Epithelial cell of umbilical artery (primary cell): Measurements from ENCODE around the gene C1orf53. TPM values are rescaled to one million over a fixed set of nuclear protein-coding genes. Genes with fewer than 3 reads are reported as not detected.

Experiments
- total RNA-seq: library from RNA; depleted of rRNA; stranded (reverse); fragments of >200 nt; gene quantifications from 2 replicates; pipeline ENCODE4 v1.2.3, GENCODE V29; 2014

The C1orf53 gene
- 3.2 and 6.5 TPM in 2 replicates for total RNA-seq

GRCh38 chr1:197902454-197903195, at the start of gene C1orf53:
Gene C1orf53, plus strand, starts transcription at chr1:197902630. Its CDS starts 20 bp downstream, at chr1:197902650.

Other genes with a start within 250 kb of the C1orf53 start
- 4.7 and 5.8 TPM in 2 replicates for gene DENND1B, start 127.2 kb upstream of the C1orf53 start, total RNA-seq
- under 0.01 TPM in 1 of 2 replicates, not detected in the other for gene LHX9, start 14.7 kb downstream of the C1orf53 start, total RNA-seq